B cell (primary cell): Measurements from ENCODE around the gene GFI1B. TPM values are rescaled to one million over a fixed set of nuclear protein-coding genes. Genes with fewer than 3 reads are reported as not detected.

Source experiments
- ATAC-seq: fragments of 200-7000 bp; cut with Tn5 transposase; one replicate; pipeline ENCODE4 v1.10.0; 2021; ENCODE audit warnings: low read depth, mild to moderate bottlenecking, moderate number of reproducible peaks, moderate library complexity
- CTCF ChIA-PET: fragments of 350-600 bp; sonication (Branson Sonifier 250); formaldehyde crosslinking; loops from one replicate; lab custom pipeline; 2021; ENCODE audit warnings: antibody characterized with exemption, inconsistent platforms; lab: Charles Lee
- POLR2A ChIA-PET: fragments of 350-600 bp; sonication (Branson Sonifier 250); formaldehyde crosslinking; loops from one replicate; lab custom pipeline; 2021; ENCODE audit warnings: antibody characterized with exemption; lab: Charles Lee
- DNase-seq: peaks from one replicate; pipeline ENCODE4 v3.0.0; 2013
- H2AFZ ChIP-seq: 2 replicates; pipeline ENCODE4 v1.6.1; 2012; ENCODE audit warnings: mild to moderate bottlenecking, low read depth, low read length; ENCODE audit not compliant: insufficient read depth, poor library complexity, severe bottlenecking
- H3K27ac ChIP-seq, 2 donors: 1 replicate in 1 of 2; 2 replicates in 1 of 2; pipeline ENCODE4 v1.5.1; 2012 to 2013; ENCODE audit warnings: low read length in 2 of 2, mild to moderate bottlenecking in 2 of 2, moderate library complexity in 1 of 2
- H3K27me3 ChIP-seq, 4 experiments: fragments of 200-600 bp in 1 of 4; sonication (generic) in 1 of 4; replicated peaks in 1 of 4; 1 replicate in 2 of 4; 2 replicates in 2 of 4; pipeline versions ENCODE4 v1.6.1 to v1.7.0; 2013 to 2016; ENCODE audit warnings: low read length in 3 of 4, mild to moderate bottlenecking in 2 of 4, mixed read lengths in 1 of 4, moderate library complexity in 1 of 4; ENCODE audit not compliant: insufficient read depth in 4 of 4, control insufficient read depth in 3 of 4; ENCODE audit errors: control extremely low read depth in 1 of 4
- H3K36me3 ChIP-seq, 2 experiments: replicated peaks in 1 of 2; 1 replicate in 1 of 2; 2 replicates in 1 of 2; pipeline versions ENCODE4 v1.6.1 to v1.7.1; 2013; ENCODE audit warnings: low read length in 1 of 2; ENCODE audit not compliant: insufficient read depth in 2 of 2, control insufficient read depth in 1 of 2; ENCODE audit errors: control extremely low read depth in 1 of 2, extremely low read depth in 1 of 2
- H3K4me1 ChIP-seq, 2 donors: fragments of 200-600 bp in 1 of 2; sonication (generic) in 1 of 2; 1 replicate in 1 of 2; 2 replicates in 1 of 2; pipeline versions ENCODE4 v1.5.1 to v1.6.1; 2013 to 2017; ENCODE audit warnings: low read length in 2 of 2; ENCODE audit not compliant: control insufficient read depth in 2 of 2, insufficient read depth in 2 of 2
- H3K4me2 ChIP-seq: replicated peaks from 2 replicates; pipeline ENCODE3; 2012; ENCODE audit warnings: mild to moderate bottlenecking, low read depth, low read length; ENCODE audit not compliant: poor library complexity, severe bottlenecking
- H3K4me3 ChIP-seq, 5 experiments: fragments of 200-600 bp in 1 of 5; sonication (generic) in 1 of 5; 1 replicate in 3 of 5; 2 replicates in 2 of 5; pipeline versions ENCODE4 v1.5.1 to v1.7.0; 2011 to 2016; ENCODE audit warnings: low read length in 4 of 5, mild to moderate bottlenecking in 4 of 5, low read depth in 2 of 5, control low read depth in 1 of 5, moderate library complexity in 1 of 5; ENCODE audit not compliant: insufficient read depth in 1 of 5; ENCODE audit errors: control extremely low read depth in 1 of 5, extremely low read depth in 1 of 5
- H3K79me2 ChIP-seq: fragments of 200-600 bp; sonication (generic); one replicate; pipeline ENCODE4 v1.6.0; 2016; ENCODE audit warnings: low read length; ENCODE audit not compliant: control insufficient read depth, insufficient read depth
- H3K9ac ChIP-seq: fragments of 200-600 bp; sonication (generic); 2 replicates; pipeline ENCODE4 v1.6.1; 2017; ENCODE audit warnings: mild to moderate bottlenecking, low read length, moderate library complexity
- H3K9me3 ChIP-seq, 3 donors: one replicate each; pipeline versions ENCODE4 v1.6.1 to v1.7.1; 2013; ENCODE audit warnings: low read length in 2 of 3; ENCODE audit not compliant: control insufficient read depth in 2 of 3, insufficient read depth in 1 of 3; ENCODE audit errors: control extremely low read depth in 1 of 3
- H4K20me1 ChIP-seq: 2 replicates; pipeline ENCODE4 v1.6.0; 2012; ENCODE audit warnings: mild to moderate bottlenecking, low read length; ENCODE audit not compliant: insufficient read depth, control insufficient read depth, poor library complexity, severe bottlenecking
- H3K27ac Mint-ChIP-seq: one replicate; pipeline ENCODE4 v1.8.0; 2021; ENCODE audit warnings: mixed read lengths
- H3K27me3 Mint-ChIP-seq: one replicate; pipeline ENCODE4 v1.8.0; 2021; ENCODE audit warnings: mixed read lengths
- H3K4me1 Mint-ChIP-seq: one replicate; pipeline ENCODE4 v1.8.0; 2021; ENCODE audit warnings: mixed read lengths
- H3K4me3 Mint-ChIP-seq: one replicate; pipeline ENCODE4 v1.8.0; 2021; ENCODE audit warnings: mixed read lengths
- H3K9me3 Mint-ChIP-seq: one replicate; pipeline ENCODE4 v1.8.0; 2022; ENCODE audit warnings: mixed read lengths; ENCODE audit not compliant: insufficient read depth
- EZH2 ChIP-seq: IDR thresholded peaks from 2 replicates; pipeline ENCODE4 v1.6.1; 2012; ENCODE audit warnings: borderline replicate concordance, low read depth, mild to moderate bottlenecking, moderate library complexity, low read length; ENCODE audit not compliant: insufficient read depth, poor library complexity, severe bottlenecking
- WGBS: methylation state at CpG from one replicate; pipeline ENCODE4 v1.1.5; 2013; ENCODE audit warnings: missing lambda C conversion rate; ENCODE audit not compliant: insufficient coverage; 5-methylcytosine and 5-hydroxymethylcytosine counted together
- intact Hi-C: fragments of 100-400 bp; cut with micrococcal nuclease; formaldehyde crosslinking; loops from one replicate; pipeline ENCODE4 v1.10.0; 2022
- polyA plus RNA-seq: library from polyadenylated mRNA; depleted of rRNA; stranded (reverse); fragments of >200 nt; gene quantifications from 2 replicates; pipeline ENCODE4 v1.2.3, GENCODE V29; 2012
- total RNA-seq, 2 donors: library from RNA; stranded (reverse); fragments of 120-200 nt in 1 of 2; gene quantifications; 1 replicate in 1 of 2; 2 replicates in 1 of 2; pipeline versions ENCODE4 v1.2.3 to v1.2.4, GENCODE V29; 2013 to 2022
- TF ChIP-seq, protein P1 (sequence below): fragments of 200-600 bp; IDR thresholded peaks from one replicate; pipeline ENCODE4 v1.8.0; 2022; ENCODE audit warnings: antibody characterized with exemption, mild to moderate bottlenecking

The GFI1B gene
- total and polyA plus RNA-seq, 2 donors (not counting 1 experiment from before 2014, with no cell fraction given): 0.09 TPM; not detected in 1

DNA sequence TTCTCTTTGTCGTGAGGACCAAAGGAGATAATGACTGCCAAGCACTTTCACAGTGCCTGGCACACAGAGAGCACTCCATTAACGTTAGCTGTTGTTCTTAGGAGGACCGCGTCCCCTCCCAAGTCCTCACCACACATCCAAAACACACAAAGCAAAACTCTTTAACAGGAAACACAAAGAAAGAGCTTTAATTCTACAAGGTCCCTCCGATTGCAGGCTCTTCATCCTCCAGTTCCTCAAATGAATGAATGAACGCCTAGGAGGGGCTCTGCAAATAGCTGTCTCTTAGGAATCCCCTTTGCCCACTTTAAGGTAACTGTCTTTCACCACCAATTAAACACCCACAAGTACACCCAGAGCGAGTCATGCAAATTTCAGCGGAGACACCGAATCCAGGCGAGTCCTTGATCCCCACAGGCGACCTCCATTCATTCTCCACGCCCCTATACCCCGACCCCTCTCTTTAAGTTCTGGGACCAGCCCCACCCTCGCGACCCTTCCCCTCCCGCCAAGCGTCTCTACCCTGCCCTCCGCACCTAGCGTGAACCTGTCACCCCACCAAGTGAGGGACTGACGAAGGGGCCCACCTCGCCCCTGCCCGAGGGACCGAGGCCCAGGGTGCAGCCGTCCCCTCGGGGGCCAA lies 34.7 kb upstream of the GFI1B start:
- Mint-ChIP-seq H3K4me1 (peaks cover 23% of the 10 kb centered on the region), H3K27me3 (no peaks in the 10 kb centered on the region), H3K9me3 (no peaks in the 10 kb centered on the region), H3K27ac (peak overlapping the region; percentile 82), H3K4me3 (peak overlapping the region; percentile 98)
- ChIA-PET CTCF (interaction anchor here (1.1 to 2.1 kb wide), 7 partner anchors 8 to 79 kb away, joined by 3 to 10 read pairs (median 4); partner anchors contain the start of gene GFI1B), POLR2A (interaction anchor here (0.6 to 1.8 kb wide), 2 partner anchors 216 to 274 kb away, joined by 3 to 11 read pairs; partner anchors contain the start of genes DDX31 and GTF3C4)
- H3K79me2 ChIP-seq: peaks cover 55% of the 10 kb centered on the region
- H3K27me3 ChIP-seq: no peaks in the 10 kb centered on the region
- peak overlapping the region; percentile 97 for H3K4me2 ChIP-seq
- peaks cover 22% of the 10 kb centered on the region for H4K20me1 ChIP-seq
- ATAC-seq (no peak), DNase-seq (no peak)
- TF ChIP-seq, protein P1, sequence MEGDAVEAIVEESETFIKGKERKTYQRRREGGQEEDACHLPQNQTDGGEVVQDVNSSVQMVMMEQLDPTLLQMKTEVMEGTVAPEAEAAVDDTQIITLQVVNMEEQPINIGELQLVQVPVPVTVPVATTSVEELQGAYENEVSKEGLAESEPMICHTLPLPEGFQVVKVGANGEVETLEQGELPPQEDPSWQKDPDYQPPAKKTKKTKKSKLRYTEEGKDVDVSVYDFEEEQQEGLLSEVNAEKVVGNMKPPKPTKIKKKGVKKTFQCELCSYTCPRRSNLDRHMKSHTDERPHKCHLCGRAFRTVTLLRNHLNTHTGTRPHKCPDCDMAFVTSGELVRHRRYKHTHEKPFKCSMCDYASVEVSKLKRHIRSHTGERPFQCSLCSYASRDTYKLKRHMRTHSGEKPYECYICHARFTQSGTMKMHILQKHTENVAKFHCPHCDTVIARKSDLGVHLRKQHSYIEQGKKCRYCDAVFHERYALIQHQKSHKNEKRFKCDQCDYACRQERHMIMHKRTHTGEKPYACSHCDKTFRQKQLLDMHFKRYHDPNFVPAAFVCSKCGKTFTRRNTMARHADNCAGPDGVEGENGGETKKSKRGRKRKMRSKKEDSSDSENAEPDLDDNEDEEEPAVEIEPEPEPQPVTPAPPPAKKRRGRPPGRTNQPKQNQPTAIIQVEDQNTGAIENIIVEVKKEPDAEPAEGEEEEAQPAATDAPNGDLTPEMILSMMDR: no peak
- no peak for TF ChIP-seq EZH2
- H3K4me1 ChIP-seq: peaks cover 18 to 23% of the 10 kb centered on the region in 2 donors
- peak overlapping the region; percentile 99 to 100 for H3K27ac ChIP-seq
- H3K9ac ChIP-seq: peak overlapping the region; percentile 78
- H2AFZ ChIP-seq: peak overlapping the region; percentile 77
- H3K4me3 ChIP-seq: peak overlapping the region; percentile 30 to 100 (median 69)
- WGBS: 3% methylated on average over 25 of the region's 25 CpGs
- intact Hi-C loops: loop anchor here (2.0 to 5.0 kb wide), 2 partner anchors 65 to 866 kb away; partner anchors contain the start of genes AK8, MED27 and SPACA9
- no peaks in the 10 kb centered on the region for H3K36me3 ChIP-seq
- no peaks in the 10 kb centered on the region for H3K9me3 ChIP-seq
